Body of pancreas (tissue), 4 donors: ENCODE measurements around the gene EHD3.

Source experiments
- POLR2A ChIP-seq, 3 donors: fragments of 450-650 bp; IDR thresholded peaks; one replicate each; pipeline ENCODE4 v1.6.1; 2016; ENCODE audit warnings: antibody characterized with exemption in 3 of 3, mild to moderate bottlenecking in 2 of 3
- TF ChIP-seq, protein P1 (sequence below), 7 experiments: fragments of 450-650 bp in 4 of 7; fragments of 200-600 bp in 3 of 7; sonication (generic) in 3 of 7; IDR thresholded peaks; one replicate each; pipeline ENCODE4 v1.5.1; 2016 to 2019; ENCODE audit warnings: antibody characterized with exemption in 7 of 7

DNA sequence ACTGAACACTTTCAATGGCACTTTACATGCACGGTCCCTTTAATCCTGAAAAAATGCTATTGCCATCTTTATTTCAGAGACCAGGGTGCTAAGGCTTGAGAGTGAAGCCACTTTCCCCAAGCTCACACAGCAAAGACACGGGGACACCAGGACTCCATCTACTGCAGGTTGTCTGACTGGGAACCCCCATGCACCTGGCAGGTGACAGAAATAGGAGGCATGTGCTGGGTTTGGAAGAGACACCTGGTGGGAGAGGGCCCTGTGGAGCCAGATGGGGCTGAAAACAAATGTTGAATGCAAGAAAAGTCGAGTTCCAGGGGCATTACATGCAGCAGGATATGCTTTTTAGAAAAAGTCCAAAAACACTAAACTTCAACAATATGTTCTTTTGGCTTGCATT, 5.2 kb upstream of the EHD3 start:
- TF ChIP-seq, protein P1, sequence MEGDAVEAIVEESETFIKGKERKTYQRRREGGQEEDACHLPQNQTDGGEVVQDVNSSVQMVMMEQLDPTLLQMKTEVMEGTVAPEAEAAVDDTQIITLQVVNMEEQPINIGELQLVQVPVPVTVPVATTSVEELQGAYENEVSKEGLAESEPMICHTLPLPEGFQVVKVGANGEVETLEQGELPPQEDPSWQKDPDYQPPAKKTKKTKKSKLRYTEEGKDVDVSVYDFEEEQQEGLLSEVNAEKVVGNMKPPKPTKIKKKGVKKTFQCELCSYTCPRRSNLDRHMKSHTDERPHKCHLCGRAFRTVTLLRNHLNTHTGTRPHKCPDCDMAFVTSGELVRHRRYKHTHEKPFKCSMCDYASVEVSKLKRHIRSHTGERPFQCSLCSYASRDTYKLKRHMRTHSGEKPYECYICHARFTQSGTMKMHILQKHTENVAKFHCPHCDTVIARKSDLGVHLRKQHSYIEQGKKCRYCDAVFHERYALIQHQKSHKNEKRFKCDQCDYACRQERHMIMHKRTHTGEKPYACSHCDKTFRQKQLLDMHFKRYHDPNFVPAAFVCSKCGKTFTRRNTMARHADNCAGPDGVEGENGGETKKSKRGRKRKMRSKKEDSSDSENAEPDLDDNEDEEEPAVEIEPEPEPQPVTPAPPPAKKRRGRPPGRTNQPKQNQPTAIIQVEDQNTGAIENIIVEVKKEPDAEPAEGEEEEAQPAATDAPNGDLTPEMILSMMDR (IDR thresholded peaks at IDR 0.05) = no peak
- no peak for TF ChIP-seq POLR2A (IDR thresholded peaks at IDR 0.05)
